T47D (cell line): ENCODE results near the gene GPR15LG.
A peak's percentile ranks its signal among the peaks of the same experiment; 100 is the strongest.

Experiments used
- DNase-seq, 2 experiments: peaks; one replicate each; pipeline versions ENCODE4 v3.0.0 to v3.0.0-alpha.2; 2011 to 2012; ENCODE audit warnings: low read depth in 1 of 2, low spot score in 1 of 2
- JUND ChIP-seq: IDR thresholded peaks from 2 replicates; pipeline ENCODE4 v1.6.1; 2012; ENCODE audit warnings: low read depth
- in situ Hi-C: cut with HindIII; loops from 2 replicates; pipeline ENCODE4 v1.10.0; 2016; ENCODE audit warnings: low sequenced_read_pairs, low pct_unique_long_range_greater_than_20kb

Gene GPR15LG

GRCh38 chr10:84201682-84202081 is 28.1 kb downstream of the GPR15LG start:
- in situ Hi-C loops = no loop called here
- TF ChIP-seq JUND = no peak
- no peak for DNase-seq

GRCh38 chr10:84202349-84202748 is 28.7 kb downstream of the GPR15LG start:
- DNase-seq = no peak
- in situ Hi-C loops = no loop called here
- no peak for TF ChIP-seq JUND

GRCh38 chr10:84204122-84204521 is 30.5 kb downstream of the GPR15LG start:
- in situ Hi-C loops = no loop called here
- DNase-seq = no peak
- TF ChIP-seq JUND = no peak

- no peak for TF ChIP-seq JUND
- in situ Hi-C loops = no loop called here
- no peak for DNase-seq
Observed at GRCh38 chr10:84204610-84205009, 31.0 kb downstream of the GPR15LG start.

GRCh38 chr10:84205049-84205852 is 31.6 kb downstream of the GPR15LG start:
- no peak for TF ChIP-seq JUND
- DNase-seq = peak; percentile 63 to 75
- in situ Hi-C loops = no loop called here

- in situ Hi-C loops = no loop called here
- DNase-seq = no peak
- TF ChIP-seq JUND = no peak
Observed at GRCh38 chr10:84205853-84206525, 32.4 kb downstream of the GPR15LG start.

GRCh38 chr10:84208023-84208422 is 34.4 kb downstream of the GPR15LG start:
- no peak for DNase-seq
- in situ Hi-C loops = no loop called here
- TF ChIP-seq JUND = no peak

GRCh38 chr10:84211566-84211965 is 38.0 kb downstream of the GPR15LG start:
- no peak for TF ChIP-seq JUND
- DNase-seq = no peak
- in situ Hi-C loops = no loop called here

- in situ Hi-C loops = no loop called here
- TF ChIP-seq JUND = no peak
- no peak for DNase-seq
Observed at GRCh38 chr10:84212014-84212413, 38.4 kb downstream of the GPR15LG start.

GRCh38 chr10:84213076-84213475 is 39.5 kb downstream of the GPR15LG start:
- no peak for DNase-seq
- TF ChIP-seq JUND = no peak
- in situ Hi-C loops = no loop called here

- TF ChIP-seq JUND = no peak
- peak in 1 of 2 experiments; percentile 48 for DNase-seq
- in situ Hi-C loops = no loop called here
Observed at GRCh38 chr10:84214046-84214572, 40.5 kb downstream of the GPR15LG start.

GRCh38 chr10:84214612-84215235 is 41.1 kb downstream of the GPR15LG start:
- peak in 1 of 2 experiments; percentile 73 for DNase-seq
- TF ChIP-seq JUND = no peak
- in situ Hi-C loops = no loop called here

- in situ Hi-C loops = no loop called here
- TF ChIP-seq JUND = no peak
- no peak for DNase-seq
Observed at GRCh38 chr10:84216834-84217233, 43.2 kb downstream of the GPR15LG start.
